Colonic mucosa (tissue), 4 donors: ENCODE measurements around the gene FHIT. TPM values are rescaled to one million over a fixed set of nuclear protein-coding genes. Genes with fewer than 3 reads are reported as not detected.

Experiments
- DNase-seq: peaks from one replicate; pipeline ENCODE4 v3.0.0-alpha.2; 2020
- H3K27ac ChIP-seq: fragments of 200-600 bp; one replicate; pipeline ENCODE4 v1.8.0; 2021
- H3K27me3 ChIP-seq: fragments of 200-600 bp; one replicate; pipeline ENCODE4 v1.8.0; 2021
- H3K36me3 ChIP-seq: fragments of 200-600 bp; one replicate; pipeline ENCODE4 v1.8.0; 2021
- H3K4me1 ChIP-seq: fragments of 200-600 bp; one replicate; pipeline ENCODE4 v1.8.0; 2021; ENCODE audit warnings: mild to moderate bottlenecking
- H3K4me3 ChIP-seq: fragments of 200-600 bp; one replicate; pipeline ENCODE4 v1.8.0; 2021
- H3K9ac ChIP-seq, 2 donors: one replicate each; pipeline ENCODE4 v1.7.0; 2013; ENCODE audit warnings: control low read depth in 2 of 2, low read depth in 2 of 2, low read length in 2 of 2
- H3K9me3 ChIP-seq: fragments of 200-600 bp; one replicate; pipeline ENCODE4 v1.8.0; 2021
- CTCF ChIP-seq: fragments of 200-600 bp; IDR thresholded peaks from one replicate; pipeline ENCODE4 v1.8.0; 2022; ENCODE audit warnings: antibody characterized with exemption, mild to moderate bottlenecking
- intact Hi-C: fragments of 100-400 bp; cut with DNase I; formaldehyde crosslinking; loops from one replicate; pipeline ENCODE4 v1.14.1; 2022
- total RNA-seq, 2 donors: library from RNA; stranded (reverse); fragmentation: NEBNext Ultra II Directional in 1 of 2; extraction: Animal tissue kit (Norgen Biotek cat#: 25700) in 1 of 2; gene quantifications; one replicate each; pipeline ENCODE4 v1.2.1, GENCODE V29; 2021
- donor health status: healthy.
- donor health status: DM: no; HTN: no; CAD: no.
- donor health status: DM: no; HTN: no; CAD: no.

FHIT gene
- total RNA-seq, 2 donors from 2014 or later: 7.7 to 9.4 TPM

- DNase-seq: no peak
- Histone ChIP-seq H3K27ac (no peak overlapping the region), H3K9ac (no peak overlapping the region), H3K4me1 (no peaks in the 10 kb centered on the region), H3K9me3 (no peaks in the 10 kb centered on the region), H3K27me3 (no peaks in the 10 kb centered on the region), H3K4me3 (no peak overlapping the region), H3K36me3 (no peaks in the 10 kb centered on the region)
- intact Hi-C loops: no loop called here
- TF ChIP-seq CTCF: no peak
Observed at GRCh38 chr3:60303160-60303559, 948.1 kb downstream of the FHIT start.

GRCh38 chr3:60301142-60301541 lies 950.1 kb downstream of the FHIT start:
- TF ChIP-seq CTCF: no peak
- Histone ChIP-seq H3K27ac (no peak overlapping the region), H3K36me3 (no peaks in the 10 kb centered on the region), H3K27me3 (no peaks in the 10 kb centered on the region), H3K9ac (no peak overlapping the region), H3K4me3 (no peak overlapping the region), H3K9me3 (no peaks in the 10 kb centered on the region), H3K4me1 (no peaks in the 10 kb centered on the region)
- DNase-seq: no peak
- intact Hi-C loops: no loop called here

- Histone ChIP-seq H3K27me3 (no peaks in the 10 kb centered on the region), H3K27ac (no peak overlapping the region), H3K4me3 (no peak overlapping the region), H3K9me3 (no peaks in the 10 kb centered on the region), H3K9ac (no peak overlapping the region), H3K4me1 (no peaks in the 10 kb centered on the region), H3K36me3 (no peaks in the 10 kb centered on the region)
- intact Hi-C loops: no loop called here
- TF ChIP-seq CTCF: no peak
- DNase-seq: no peak
Observed at GRCh38 chr3:60298141-60298540, 953.1 kb downstream of the FHIT start.

GRCh38 chr3:60294181-60294580 lies 957.1 kb downstream of the FHIT start:
- intact Hi-C loops: no loop called here
- Histone ChIP-seq H3K4me3 (no peak overlapping the region), H3K27ac (no peak overlapping the region), H3K27me3 (no peaks in the 10 kb centered on the region), H3K4me1 (no peaks in the 10 kb centered on the region), H3K36me3 (no peaks in the 10 kb centered on the region), H3K9ac (no peak overlapping the region), H3K9me3 (no peaks in the 10 kb centered on the region)
- TF ChIP-seq CTCF: no peak
- DNase-seq: no peak

GRCh38 chr3:60291115-60291514 lies 960.1 kb downstream of the FHIT start:
- intact Hi-C loops: no loop called here
- no peak overlapping the region for H3K9ac ChIP-seq
- no peaks in the 10 kb centered on the region for H3K27me3 ChIP-seq
- H3K4me1 ChIP-seq: no peaks in the 10 kb centered on the region
- no peak for TF ChIP-seq CTCF
- no peaks in the 10 kb centered on the region for H3K36me3 ChIP-seq
- no peaks in the 10 kb centered on the region for H3K9me3 ChIP-seq
- no peak for DNase-seq
- H3K4me3 ChIP-seq: no peak overlapping the region
- H3K27ac ChIP-seq: no peak overlapping the region

- no peak for TF ChIP-seq CTCF
Observed at GRCh38 chr3:60290122-60290492, 961.1 kb downstream of the FHIT start.

More at GRCh38 chr3:60290122-60290492, 961.1 kb downstream of the FHIT start:
- Histone ChIP-seq H3K27me3 (no peaks in the 10 kb centered on the region), H3K4me1 (no peaks in the 10 kb centered on the region), H3K9me3 (no peaks in the 10 kb centered on the region), H3K4me3 (no peak overlapping the region), H3K36me3 (no peaks in the 10 kb centered on the region), H3K27ac (no peak overlapping the region), H3K9ac (no peak overlapping the region)
- intact Hi-C loops: no loop called here
- DNase-seq: no peak
